ENCODE measurements around the gene TNK2. TPM values are rescaled to one million over a fixed set of nuclear protein-coding genes. Genes with fewer than 3 reads are reported as not detected.
A peak's percentile ranks its signal among the peaks of the same experiment; 100 is the strongest.
"Not testable (repeated sequence)": the region's sequence is repeated elsewhere in the genome, so short reads cannot be mapped to it uniquely, and the experiment has no call there.

TNK2 gene
- total RNA-seq, 1 donor from 2014 or later = 46.2 TPM

GRCh38 chr3:195906865-195907683 is 1.3 kb downstream of the TNK2 start:
- Mint-ChIP-seq H3K4me1 (ENCODE audit: low read depth, unreplicated experiment) (peaks cover 16% of the 10 kb centered on the region), H3K27ac (ENCODE audit: unreplicated experiment) (no peak overlapping the region), H3K36me3 (ENCODE audit: unreplicated experiment) (no peaks in the 10 kb centered on the region), H3K9me3 (ENCODE audit: unreplicated experiment) (peaks cover 5% of the 10 kb centered on the region), H3K4me3 (ENCODE audit: unreplicated experiment) (peak overlapping the region; percentile 64), H3K27me3 (ENCODE audit: unreplicated experiment) (peaks cover 3% of the 10 kb centered on the region)
- no peak for DNase-seq
- no peak for TF ChIP-seq CTCF (IDR thresholded peaks at IDR 0.05; ENCODE audit: partially characterized antibody, unreplicated experiment)

- no peak for DNase-seq
- no peak for TF ChIP-seq CTCF (IDR thresholded peaks at IDR 0.05; ENCODE audit: partially characterized antibody, unreplicated experiment)
- peaks cover 3% of the 10 kb centered on the region for H3K27me3 Mint-ChIP-seq (ENCODE audit: unreplicated experiment)
- no peaks in the 10 kb centered on the region for H3K36me3 Mint-ChIP-seq (ENCODE audit: unreplicated experiment)
- peaks cover 16% of the 10 kb centered on the region for H3K4me1 Mint-ChIP-seq (ENCODE audit: low read depth, unreplicated experiment)
- H3K27ac Mint-ChIP-seq (ENCODE audit: unreplicated experiment) = peak overlapping the region; percentile 54
- peak overlapping the region; percentile 64 for H3K4me3 Mint-ChIP-seq (ENCODE audit: unreplicated experiment)
- peaks cover 5% of the 10 kb centered on the region for H3K9me3 Mint-ChIP-seq (ENCODE audit: unreplicated experiment)
These were observed 2.1 kb downstream of the TNK2 start for GRCh38 chr3:195905970-195906864.

GRCh38 chr3:195904368-195904767 is 4.0 kb downstream of the TNK2 start:
- peaks cover 2% of the 10 kb centered on the region for H3K27me3 Mint-ChIP-seq (ENCODE audit: unreplicated experiment)
- H3K9me3 Mint-ChIP-seq (ENCODE audit: unreplicated experiment) = peaks cover 8% of the 10 kb centered on the region
- no peak for TF ChIP-seq CTCF (IDR thresholded peaks at IDR 0.05; ENCODE audit: partially characterized antibody, unreplicated experiment)
- H3K4me1 Mint-ChIP-seq (ENCODE audit: low read depth, unreplicated experiment) = peaks cover 25% of the 10 kb centered on the region
- H3K4me3 Mint-ChIP-seq (ENCODE audit: unreplicated experiment) = no peak overlapping the region
- no peak for DNase-seq
- no peak overlapping the region for H3K27ac Mint-ChIP-seq (ENCODE audit: unreplicated experiment)
- no peaks in the 10 kb centered on the region for H3K36me3 Mint-ChIP-seq (ENCODE audit: unreplicated experiment)

- peaks cover 10% of the 10 kb centered on the region for H3K9me3 Mint-ChIP-seq (ENCODE audit: unreplicated experiment)
- no peak for DNase-seq
- H3K27ac Mint-ChIP-seq (ENCODE audit: unreplicated experiment) = no peak overlapping the region
- H3K27me3 Mint-ChIP-seq (ENCODE audit: unreplicated experiment) = peaks cover 2% of the 10 kb centered on the region
- peaks cover 26% of the 10 kb centered on the region for H3K4me1 Mint-ChIP-seq (ENCODE audit: low read depth, unreplicated experiment)
- no peaks in the 10 kb centered on the region for H3K36me3 Mint-ChIP-seq (ENCODE audit: unreplicated experiment)
- no peak overlapping the region for H3K4me3 Mint-ChIP-seq (ENCODE audit: unreplicated experiment)
- TF ChIP-seq CTCF (IDR thresholded peaks at IDR 0.05; ENCODE audit: partially characterized antibody, unreplicated experiment) = no peak
These were observed 4.4 kb downstream of the TNK2 start for GRCh38 chr3:195903950-195904290.

- Mint-ChIP-seq H3K9me3 (ENCODE audit: unreplicated experiment) (peaks cover 15% of the 10 kb centered on the region), H3K4me1 (ENCODE audit: low read depth, unreplicated experiment) (peaks cover 25% of the 10 kb centered on the region)
- DNase-seq; H3K4me3 Mint-ChIP-seq (ENCODE audit: unreplicated experiment); H3K27ac Mint-ChIP-seq (ENCODE audit: unreplicated experiment); H3K36me3 Mint-ChIP-seq (ENCODE audit: unreplicated experiment); H3K27me3 Mint-ChIP-seq (ENCODE audit: unreplicated experiment): not testable (repeated sequence)
These were observed 5.7 kb downstream of the TNK2 start for GRCh38 chr3:195902634-195903033.

GRCh38 chr3:195901836-195902585 is 6.3 kb downstream of the TNK2 start:
- H3K27ac Mint-ChIP-seq (ENCODE audit: unreplicated experiment); H3K36me3 Mint-ChIP-seq (ENCODE audit: unreplicated experiment); H3K27me3 Mint-ChIP-seq (ENCODE audit: unreplicated experiment); H3K4me3 Mint-ChIP-seq (ENCODE audit: unreplicated experiment); DNase-seq: not testable (repeated sequence)
- Mint-ChIP-seq H3K9me3 (ENCODE audit: unreplicated experiment) (peaks cover 16% of the 10 kb centered on the region), H3K4me1 (ENCODE audit: low read depth, unreplicated experiment) (peaks cover 27% of the 10 kb centered on the region)
